Measurements from ENCODE around the gene C1orf105. TPM values are rescaled to one million over a fixed set of nuclear protein-coding genes. Genes with fewer than 3 reads are reported as not detected.
"Not testable (repeated sequence)": the region's sequence is repeated elsewhere in the genome, so short reads cannot be mapped to it uniquely, and the experiment has no call there.

C1orf105 gene
- total RNA-seq, 1 donor from 2014 or later = not detected

GRCh38 chr1:172480431-172480830, 59.9 kb downstream of the C1orf105 start:
- FAIRE-seq (no peak), DNase-seq (ENCODE audit: low spot score in 2 of 2) (no peak)

DNA sequence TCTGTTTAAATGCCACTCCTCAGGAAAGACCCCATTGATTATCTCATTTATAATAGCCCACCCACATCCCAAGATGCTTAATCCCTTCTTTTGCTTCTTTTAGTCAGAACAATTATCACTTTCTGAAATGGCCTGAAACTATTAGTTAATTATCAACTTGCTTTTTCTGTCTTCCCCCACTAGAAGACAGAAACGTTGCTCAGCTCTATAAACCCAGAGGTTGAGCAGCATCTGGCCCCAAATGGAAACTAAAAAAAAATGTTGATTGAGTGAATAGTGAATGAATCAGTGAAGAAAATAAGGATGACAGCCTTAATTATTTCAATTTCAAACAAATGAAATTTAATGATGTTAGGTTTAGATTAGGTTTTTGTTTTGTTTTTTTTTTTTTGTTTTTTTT, 61.6 kb downstream of the C1orf105 start:
- DNase-seq (ENCODE audit: low spot score in 2 of 2) (no peak), FAIRE-seq (no peak)

DNA sequence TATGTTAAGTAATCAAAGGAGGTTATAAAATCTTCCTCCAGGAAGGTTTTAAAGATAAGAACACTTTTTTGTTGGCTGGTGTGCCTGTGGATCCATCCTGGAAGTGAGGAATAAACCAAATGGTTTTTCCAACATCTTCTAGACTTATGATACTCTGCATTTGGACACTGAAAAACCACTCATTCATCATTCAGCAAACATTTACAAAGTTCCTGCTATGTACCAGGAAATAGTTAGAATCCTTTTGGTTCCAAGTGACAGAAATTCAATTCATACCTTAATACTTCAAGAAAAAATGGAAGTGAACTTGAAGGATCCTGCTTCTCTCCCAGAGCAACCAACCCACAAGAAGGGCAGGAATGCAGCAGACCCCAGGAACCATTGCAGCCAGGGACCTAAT, 63.0 kb downstream of the C1orf105 start:
- FAIRE-seq = no peak

DNA sequence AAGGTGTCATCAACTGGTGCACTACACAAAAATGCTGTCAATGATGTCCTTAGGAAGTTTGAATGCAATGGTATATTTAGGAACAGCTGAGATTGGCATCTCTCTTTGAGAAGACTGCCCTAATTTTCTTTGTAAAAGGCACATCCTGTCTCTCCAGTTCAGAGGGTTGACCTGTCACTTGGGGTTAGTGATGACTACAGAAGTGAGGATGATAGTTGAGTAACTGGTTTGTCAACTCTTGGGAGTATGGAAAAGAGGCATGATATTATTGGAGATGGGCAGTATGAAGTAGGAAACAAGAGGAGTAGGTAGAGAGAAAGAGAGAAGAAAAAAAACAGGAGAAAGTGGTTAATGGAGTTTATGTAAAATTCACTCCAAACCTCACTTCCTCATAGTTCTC, 63.8 kb downstream of the C1orf105 start:
- DNase-seq (ENCODE audit: low spot score in 2 of 2) = no peak
- FAIRE-seq = no peak

More for the DNA sequence above, 63.0 kb downstream of the C1orf105 start:
- DNase-seq (ENCODE audit: low spot score in 2 of 2) = no peak

DNA sequence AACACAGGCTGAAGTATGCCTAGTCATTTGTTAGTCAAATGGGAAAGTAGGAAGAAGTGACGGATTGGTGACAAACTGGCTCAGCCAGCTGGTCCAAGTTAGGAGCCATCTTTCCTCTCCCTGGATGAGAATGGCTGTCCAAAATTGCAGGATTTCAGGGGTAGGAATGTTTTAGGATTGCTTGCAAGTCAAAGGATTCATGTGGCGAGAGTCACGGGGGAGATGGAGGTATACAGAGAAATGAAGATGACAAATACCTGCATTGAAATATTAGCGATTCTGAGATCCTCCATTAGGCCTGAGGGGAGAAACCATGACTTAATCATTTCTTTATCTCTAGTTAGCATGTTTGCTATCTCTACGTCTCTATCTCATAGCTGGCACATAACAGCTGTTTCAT, 65.1 kb downstream of the C1orf105 start:
- FAIRE-seq (no peak), DNase-seq (ENCODE audit: low spot score in 2 of 2) (no peak)

GRCh38 chr1:172486805-172487454, 66.4 kb downstream of the C1orf105 start:
- DNase-seq (ENCODE audit: low spot score in 2 of 2) (no peak), FAIRE-seq (no peak)

GRCh38 chr1:172487550-172487949, 67.1 kb downstream of the C1orf105 start:
- FAIRE-seq = no peak
- no peak for DNase-seq (ENCODE audit: low spot score in 2 of 2)

- FAIRE-seq = no peak
- no peak for DNase-seq (ENCODE audit: low spot score in 2 of 2)
These were observed 67.9 kb downstream of the C1orf105 start for GRCh38 chr1:172488393-172488792.

DNA sequence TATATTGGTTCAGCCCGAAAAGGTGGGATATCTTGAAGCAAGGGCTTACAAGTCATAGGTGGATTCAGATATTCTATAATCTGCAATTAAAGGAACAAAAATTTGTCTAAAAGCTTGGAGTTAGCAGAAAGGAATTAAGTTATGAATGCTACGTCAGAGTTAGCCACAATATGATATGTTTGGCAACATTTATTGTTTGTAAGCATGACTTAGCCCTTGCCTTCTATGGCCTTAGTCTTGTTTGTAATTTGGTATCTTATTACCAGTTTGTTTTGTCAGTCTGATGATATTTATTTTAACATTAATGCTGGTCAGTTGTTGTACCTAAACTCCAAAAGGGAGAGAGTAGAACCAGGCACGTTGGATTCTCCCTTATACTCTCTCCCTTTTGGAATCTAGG, 69.4 kb downstream of the C1orf105 start:
- DNase-seq (ENCODE audit: low spot score in 2 of 2) = no peak
- FAIRE-seq = no peak

DNA sequence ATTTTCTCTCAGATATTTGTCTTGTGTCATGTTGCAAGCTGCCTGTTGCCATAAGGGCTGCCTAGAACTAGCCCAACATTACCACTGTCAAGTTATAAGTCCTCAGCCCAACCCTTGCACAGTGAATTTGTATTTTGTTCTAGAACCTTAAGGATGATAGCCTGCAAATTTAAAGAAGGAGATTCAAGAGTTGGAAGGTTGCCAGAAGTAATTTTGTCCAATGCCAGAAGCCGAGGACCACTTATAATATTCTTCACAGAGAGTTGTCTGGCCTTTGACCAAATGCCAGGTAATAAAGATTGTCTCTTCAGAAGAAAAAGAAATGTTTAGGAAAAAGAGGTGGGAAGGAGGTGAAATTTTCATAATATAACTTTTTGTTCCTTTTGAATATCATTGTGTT, 71.9 kb downstream of the C1orf105 start:
- FAIRE-seq = no peak
- DNase-seq (ENCODE audit: low spot score in 2 of 2) = no peak

DNA sequence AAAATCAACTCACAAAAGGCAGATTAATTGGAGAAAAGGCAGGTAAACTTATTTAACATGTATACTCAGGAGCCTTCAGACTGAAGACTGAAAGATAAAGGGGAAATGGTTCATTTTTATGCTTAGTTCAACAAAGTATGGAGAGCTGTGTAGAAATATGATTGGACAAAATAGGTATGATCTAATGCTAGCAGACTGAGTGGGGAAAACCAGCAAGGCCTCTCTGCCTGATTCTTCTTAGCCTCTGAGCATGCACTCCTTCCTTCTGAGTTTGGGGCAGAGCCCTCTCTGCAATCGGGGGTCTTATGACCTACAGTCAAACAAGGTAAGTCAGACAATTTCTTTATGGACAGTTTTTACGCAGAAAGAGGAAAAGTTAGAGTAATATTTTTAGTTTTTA, 73.7 kb downstream of the C1orf105 start:
- FAIRE-seq (no peak), DNase-seq (ENCODE audit: low spot score in 2 of 2) (no peak)

GRCh38 chr1:172496127-172496526, 75.6 kb downstream of the C1orf105 start:
- not testable (repeated sequence) for FAIRE-seq; DNase-seq (ENCODE audit: low spot score in 2 of 2)

GRCh38 chr1:172496678-172497077, 76.2 kb downstream of the C1orf105 start:
- no peak for FAIRE-seq

GRCh38 chr1:172497230-172497629, 76.7 kb downstream of the C1orf105 start:
- DNase-seq (ENCODE audit: low spot score in 2 of 2) (no peak), FAIRE-seq (no peak)

More at GRCh38 chr1:172496678-172497077, 76.2 kb downstream of the C1orf105 start:
- DNase-seq (ENCODE audit: low spot score in 2 of 2) = no peak

GRCh38 chr1:172498857-172499256, 78.4 kb downstream of the C1orf105 start:
- DNase-seq (ENCODE audit: low spot score in 2 of 2) = no peak
- FAIRE-seq = no peak

- FAIRE-seq (no peak), DNase-seq (ENCODE audit: low spot score in 2 of 2) (no peak)
These were observed 79.2 kb downstream of the C1orf105 start for GRCh38 chr1:172499636-172500141.

DNA sequence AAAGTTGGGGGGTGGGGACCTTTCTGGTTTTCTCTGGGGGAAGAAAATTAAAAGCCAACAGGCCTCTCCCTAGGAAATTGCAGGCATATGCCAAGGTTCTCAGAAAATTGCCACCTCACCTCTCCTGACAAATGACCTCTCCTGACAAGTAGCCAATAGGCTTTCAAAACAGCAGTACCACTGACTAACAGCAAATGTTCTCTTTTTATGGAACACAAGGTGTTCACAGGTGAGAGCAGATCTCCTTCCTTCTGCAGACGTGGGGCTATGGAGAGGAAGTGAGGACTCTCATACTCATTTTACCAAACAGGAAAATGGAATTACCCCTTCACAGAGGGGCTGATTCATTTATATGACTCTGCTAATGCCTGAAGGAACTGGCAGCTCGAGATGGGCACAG, 79.7 kb downstream of the C1orf105 start:
- DNase-seq (ENCODE audit: low spot score in 2 of 2) (no peak), FAIRE-seq (no peak)

DNA sequence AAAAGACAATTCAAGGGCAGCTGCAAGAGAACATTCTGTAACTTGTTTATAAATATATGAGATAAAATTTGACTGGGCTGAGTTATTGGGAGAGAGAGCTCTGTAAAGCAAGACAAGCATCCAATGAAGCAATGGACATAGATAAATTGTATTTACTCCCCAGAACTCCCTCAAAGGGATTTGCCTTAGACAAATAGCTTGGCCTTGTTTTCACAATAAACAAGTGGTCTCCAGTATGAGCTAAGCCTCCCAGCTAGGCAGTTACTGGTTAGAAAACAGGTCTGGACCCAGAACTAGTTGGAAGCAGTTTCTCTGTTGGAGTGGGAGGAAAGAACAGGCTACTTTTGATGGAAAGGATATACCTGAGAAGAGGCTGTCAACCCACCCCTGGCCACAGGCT, 87.3 kb downstream of the C1orf105 start:
- FAIRE-seq (no peak), DNase-seq (ENCODE audit: low spot score in 2 of 2) (no peak)

GRCh38 chr1:172510479-172510878, 90.0 kb downstream of the C1orf105 start:
- FAIRE-seq (no peak), DNase-seq (ENCODE audit: low spot score in 2 of 2) (no peak)

- FAIRE-seq = no peak
- no peak for DNase-seq (ENCODE audit: low spot score in 2 of 2)
These were observed 92.1 kb downstream of the C1orf105 start for GRCh38 chr1:172512591-172512990.

DNA sequence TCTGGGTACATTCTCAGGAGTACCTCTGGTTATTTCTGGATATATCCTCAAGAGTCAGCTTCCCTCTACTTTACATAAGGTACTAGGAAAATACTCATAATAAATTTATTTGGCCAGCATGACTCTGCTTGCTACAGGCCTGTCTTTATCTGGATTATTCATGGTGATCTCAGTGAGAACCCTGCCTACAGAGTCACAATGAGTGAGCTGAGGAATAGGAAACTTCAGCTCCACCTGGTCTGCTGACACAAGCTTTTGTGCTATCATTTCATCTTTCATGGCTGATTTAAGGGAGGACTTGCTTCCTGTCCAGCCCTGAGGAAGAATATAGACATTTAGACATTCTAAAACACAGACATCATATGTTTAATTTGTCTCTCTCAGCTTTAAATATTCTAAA, 93.0 kb downstream of the C1orf105 start:
- DNase-seq (ENCODE audit: low spot score in 2 of 2) (no peak), FAIRE-seq (no peak)

GRCh38 chr1:172514108-172514507, 93.6 kb downstream of the C1orf105 start:
- no peak for FAIRE-seq

GRCh38 chr1:172515436-172515835, 95.0 kb downstream of the C1orf105 start:
- DNase-seq (ENCODE audit: low spot score in 2 of 2) (no peak), FAIRE-seq (no peak)

More at GRCh38 chr1:172514108-172514507, 93.6 kb downstream of the C1orf105 start:
- DNase-seq (ENCODE audit: low spot score in 2 of 2) = no peak

Measured in frontal cortex (tissue), 4 donors.